H1 (cell line): ENCODE measurements around the gene PLEKHG4. TPM values are rescaled to one million over a fixed set of nuclear protein-coding genes. Genes with fewer than 3 reads are reported as not detected.

Experiments used
- CTCF ChIA-PET: fragments of 300-600 bp; sonication (Branson Sonifier 250); formaldehyde crosslinking; loops from one replicate; lab custom pipeline; 2021; ENCODE audit not compliant: partially characterized antibody; lab: Charles Lee
- POLR2A ChIA-PET: fragments of 300-600 bp; sonication (Branson Sonifier 250); formaldehyde crosslinking; loops from one replicate; lab custom pipeline; 2021; ENCODE audit warnings: inconsistent platforms; ENCODE audit not compliant: partially characterized antibody; lab: Charles Lee
- DNase-seq, 2 experiments: peaks; one replicate each; pipeline versions ENCODE4 v3.0.0 to v3.0.0-alpha.2; 2010 to 2022; ENCODE audit warnings: low spot score in 2 of 2, low read depth in 1 of 2, mixed read lengths in 1 of 2
- FAIRE-seq: peaks from 2 replicates; lab custom pipeline; 2011; peaks lifted over from hg19 to GRCh38; lab: Jason Lieb, UNC
- H2AFZ ChIP-seq: 2 replicates; pipeline ENCODE4 v1.8.1; 2012; ENCODE audit warnings: low read length, inconsistent platforms
- H2AK5ac ChIP-seq: 2 replicates; pipeline ENCODE4 v1.6.1; 2013; ENCODE audit warnings: low read depth, low read length
- H2BK120ac ChIP-seq: replicated peaks from 2 replicates; pipeline ENCODE3; 2013; ENCODE audit warnings: low read depth, low read length, inconsistent platforms
- H2BK12ac ChIP-seq: 2 replicates; pipeline ENCODE4 v1.6.1; 2013; ENCODE audit warnings: low read depth, low read length
- H2BK15ac ChIP-seq: 2 replicates; pipeline ENCODE4 v1.6.1; 2013; ENCODE audit warnings: low read length
- H2BK20ac ChIP-seq: 2 replicates; pipeline ENCODE4 v1.6.1; 2013; ENCODE audit warnings: low read length
- H2BK5ac ChIP-seq: 2 replicates; pipeline ENCODE4 v1.6.1; 2013; ENCODE audit warnings: low read depth, low read length
- H3K14ac ChIP-seq: 2 replicates; pipeline ENCODE4 v1.6.1; 2013; ENCODE audit warnings: inconsistent platforms; ENCODE audit not compliant: insufficient read length
- H3K18ac ChIP-seq: 2 replicates; pipeline ENCODE4 v1.6.1; 2013; ENCODE audit warnings: low read length; ENCODE audit errors: extremely low read depth
- H3K23ac ChIP-seq: 2 replicates; pipeline ENCODE4 v1.6.1; 2013; ENCODE audit warnings: inconsistent platforms; ENCODE audit not compliant: insufficient read length
- H3K23me2 ChIP-seq: 2 replicates; pipeline ENCODE4 v1.6.1; 2013; ENCODE audit warnings: low read depth, low read length
- H3K27ac ChIP-seq: 2 replicates; pipeline ENCODE4 v1.6.1; 2011; ENCODE audit warnings: low read depth, low read length, inconsistent platforms
- H3K27me3 ChIP-seq, 4 experiments: replicated peaks in 1 of 4; 1 replicate in 1 of 4; 2 replicates in 3 of 4; pipeline versions ENCODE4 v1.6.1 to v1.8.1; 2011 to 2013; ENCODE audit warnings: low read length in 3 of 4, mild to moderate bottlenecking in 3 of 4, inconsistent platforms in 2 of 4, mixed read lengths in 2 of 4, moderate library complexity in 1 of 4; ENCODE audit not compliant: control insufficient read depth in 3 of 4, insufficient read depth in 3 of 4; ENCODE audit errors: extremely low read depth in 1 of 4
- H3K36me3 ChIP-seq, 4 experiments: 2 replicates each; pipeline versions ENCODE4 v1.6.1 to v1.8.1; 2011 to 2013; ENCODE audit warnings: mild to moderate bottlenecking in 4 of 4, low read length in 3 of 4, moderate library complexity in 2 of 4, control low read depth in 1 of 4, inconsistent platforms in 1 of 4; ENCODE audit not compliant: insufficient read depth in 4 of 4, control insufficient read depth in 2 of 4
- H3K4ac ChIP-seq: replicated peaks from 2 replicates; pipeline ENCODE3; 2013; ENCODE audit warnings: low read length, low read depth, mixed read lengths, inconsistent platforms; ENCODE audit not compliant: insufficient read length
- H3K4me1 ChIP-seq, 4 experiments: replicated peaks in 1 of 4; 1 replicate in 1 of 4; 2 replicates in 3 of 4; pipeline versions ENCODE4 v1.6.1 to v1.8.1; 2011 to 2013; ENCODE audit warnings: low read length in 3 of 4, inconsistent platforms in 2 of 4, mixed read lengths in 1 of 4; ENCODE audit not compliant: insufficient read depth in 4 of 4, control insufficient read depth in 3 of 4
- H3K4me2 ChIP-seq, 2 experiments: 2 replicates each; pipeline versions ENCODE4 v1.6.1 to v1.8.1; 2011 to 2013; ENCODE audit warnings: low read depth in 2 of 2, low read length in 2 of 2, control low read depth in 1 of 2, inconsistent platforms in 1 of 2, mild to moderate bottlenecking in 1 of 2; ENCODE audit not compliant: insufficient read depth in 1 of 2
- H3K4me3 ChIP-seq, 4 experiments: fragments of 200-600, 300-600 bp in 1 of 4; sonication (generic), shearing (Covaris generic), sonication (Bioruptor Twin) in 1 of 4; 2 replicates each; pipeline versions ENCODE4 v1.5.1 to v1.8.1; 2011 to 2016; ENCODE audit warnings: low read length in 4 of 4, low read depth in 3 of 4, control low read depth in 2 of 4, inconsistent platforms in 2 of 4, mild to moderate bottlenecking in 2 of 4, mixed read lengths in 1 of 4, moderate library complexity in 1 of 4; ENCODE audit not compliant: insufficient read depth in 2 of 4; ENCODE audit errors: extremely low read depth in 1 of 4
- H3K56ac ChIP-seq: replicated peaks from 2 replicates; pipeline ENCODE3; 2013; ENCODE audit warnings: low read depth, mild to moderate bottlenecking, mixed read lengths, low read length, inconsistent platforms; ENCODE audit not compliant: insufficient read length
- H3K79me1 ChIP-seq: 2 replicates; pipeline ENCODE4 v1.6.1; 2013; ENCODE audit warnings: low read depth, low read length, control low read depth
- H3K79me2 ChIP-seq, 2 experiments: 2 replicates each; pipeline versions ENCODE4 v1.6.1 to v1.8.1; 2012 to 2013; ENCODE audit warnings: low read length in 2 of 2, mild to moderate bottlenecking in 2 of 2, inconsistent platforms in 1 of 2; ENCODE audit not compliant: insufficient read depth in 2 of 2, control insufficient read depth in 1 of 2
- H3K9ac ChIP-seq, 4 experiments: replicated peaks in 1 of 4; 1 replicate in 1 of 4; 2 replicates in 3 of 4; pipeline versions ENCODE4 v1.6.1 to v1.8.1; 2011 to 2013; ENCODE audit warnings: low read depth in 3 of 4, low read length in 3 of 4, control low read depth in 2 of 4, mild to moderate bottlenecking in 2 of 4, moderate library complexity in 2 of 4, inconsistent platforms in 1 of 4; ENCODE audit errors: extremely low read depth in 1 of 4
- H3K9me3 ChIP-seq, 2 experiments: 2 replicates each; pipeline versions ENCODE4 v1.6.1 to v1.8.1; 2012 to 2013; ENCODE audit warnings: mild to moderate bottlenecking in 2 of 2, moderate library complexity in 2 of 2, control low read depth in 1 of 2, inconsistent platforms in 1 of 2, low read depth in 1 of 2, low read length in 1 of 2, mixed read lengths in 1 of 2; ENCODE audit not compliant: insufficient read depth in 2 of 2
- H4K20me1 ChIP-seq, 2 experiments: replicated peaks in 1 of 2; 2 replicates each; pipeline versions ENCODE3 to v1.8.1; 2011 to 2013; ENCODE audit warnings: inconsistent platforms in 2 of 2, low read length in 2 of 2, mild to moderate bottlenecking in 1 of 2; ENCODE audit not compliant: insufficient read depth in 2 of 2, control insufficient read depth in 1 of 2
- H4K5ac ChIP-seq: 2 replicates; pipeline ENCODE4 v1.6.1; 2013; ENCODE audit warnings: low read length, low read depth, mixed read lengths, inconsistent platforms; ENCODE audit not compliant: insufficient read length
- H4K8ac ChIP-seq: 2 replicates; pipeline ENCODE4 v1.8.0; 2013; ENCODE audit warnings: mild to moderate bottlenecking, moderate library complexity, low read length, inconsistent platforms; ENCODE audit not compliant: insufficient read depth; ENCODE audit errors: extremely low read depth
- H4K91ac ChIP-seq: replicated peaks from 2 replicates; pipeline ENCODE3; 2013; ENCODE audit warnings: low read length, mixed read lengths, inconsistent platforms; ENCODE audit not compliant: insufficient read length
- ATF2 ChIP-seq: IDR thresholded peaks from 2 replicates; pipeline ENCODE4 v1.6.1; 2012; ENCODE audit warnings: low read length, inconsistent platforms
- WGBS, 2 experiments: shearing (Covaris generic) in 1 of 2; methylation state at CpG; one replicate each; pipeline versions ENCODE4 v1.1.6 to v1.1.7; 2013 to 2015; ENCODE audit warnings: low lambda C conversion rate in 2 of 2, mixed read lengths in 2 of 2, inconsistent platforms in 1 of 2, low coverage in 1 of 2, missing lambda C conversion rate in 1 of 2; ENCODE audit not compliant: insufficient replicate concordance in 2 of 2, insufficient coverage in 1 of 2, insufficient read length in 1 of 2; ENCODE audit errors: extremely low coverage in 1 of 2, missing lambda C conversion rate in 1 of 2; 5-methylcytosine and 5-hydroxymethylcytosine counted together
- polyA plus RNA-seq, 7 experiments: library from polyadenylated mRNA; depleted of rRNA in 3 of 7; stranded (reverse) in 5 of 7; unstranded in 2 of 7; fragments of >200 nt in 5 of 7; fragments of 200-250 nt in 2 of 7; gene quantifications; 1 replicate in 5 of 7; 2 replicates in 1 of 7; 4 replicates in 1 of 7; pipeline versions ENCODE4 v1.2.1 to v1.2.3, GENCODE V29; 2011 to 2013; ENCODE audit warnings: missing spikeins in 2 of 7, mixed read lengths in 2 of 7
- total RNA-seq: library from RNA; stranded (reverse); fragmentation: NEBNext Ultra II Directional; extraction: Animal tissue kit (Norgen Biotek cat#: 25700); gene quantifications from 2 replicates; pipeline ENCODE4 v1.2.1, GENCODE V29; 2021

PLEKHG4 gene
- total and polyA plus RNA-seq, 2 of the 8 experiments (the other 6 are each of a cell fraction or from before 2014, with no cell fraction given): 7.7 to 11.1 TPM

DNA sequence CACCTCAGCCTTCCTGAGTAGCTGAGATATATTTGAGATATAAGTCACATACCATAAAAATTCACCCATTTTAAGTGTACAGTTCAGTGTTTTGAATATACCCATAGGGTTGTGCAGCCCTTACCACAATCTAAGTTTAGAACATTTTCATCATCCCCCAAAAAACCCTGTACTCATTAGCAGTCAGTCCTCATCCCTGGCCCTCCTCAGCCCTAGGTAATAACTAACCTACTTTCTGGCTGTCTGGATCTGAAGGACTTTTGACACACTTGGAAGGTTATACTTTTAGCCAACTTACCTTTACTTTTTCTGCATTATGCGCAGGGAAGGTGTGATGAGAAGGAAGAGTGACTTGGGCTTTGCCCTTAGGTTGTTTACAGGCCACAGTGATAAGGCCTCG, 4.0 kb upstream of the PLEKHG4 start:
- no peak for FAIRE-seq
- Histone ChIP-seq H3K27me3 (peaks cover 0 to 15% (median 11%) of the 10 kb centered on the region in 4 experiments; a peak in 5 of 7 replicates), H2AFZ (no peak overlapping the region)

More for the DNA sequence above, 4.0 kb upstream of the PLEKHG4 start:
- Histone ChIP-seq H3K14ac (no peak overlapping the region), H3K36me3 (no peaks in the 10 kb centered on the region; a peak in 1 of 8 replicates), H4K91ac (no peak overlapping the region), H3K23ac (no peak overlapping the region), H2AK5ac (no peak overlapping the region), H3K4me2 (no peak overlapping the region), H3K18ac (no peak overlapping the region), H3K4me1 (no peaks in the 10 kb centered on the region), H2BK20ac (no peak overlapping the region), H3K79me1 (no peaks in the 10 kb centered on the region), H3K4me3 (no peak overlapping the region), H2BK12ac (no peak overlapping the region), H4K8ac (no peak overlapping the region), H3K9me3 (no peaks in the 10 kb centered on the region), H2BK5ac (no peak overlapping the region), H3K23me2 (peaks cover 4% of the 10 kb centered on the region; the same call in 1 of the 2 replicates), H3K56ac (no peak overlapping the region), H2BK15ac (no peak overlapping the region), H4K5ac (no peak overlapping the region), H3K27ac (no peak overlapping the region), H3K79me2 (no peaks in the 10 kb centered on the region), H2BK120ac (no peak overlapping the region), H3K4ac (no peak overlapping the region), H4K20me1 (no peaks in the 10 kb centered on the region), H3K9ac (no peak overlapping the region)
- 78% methylated on average over 2 of the region's 2 CpGs; no CpG with 5 or more reads in 1 of the 2 experiments for WGBS, 2 experiments
- no peak for DNase-seq
- TF ChIP-seq ATF2: no peak
- POLR2A ChIA-PET: no interaction called here
- CTCF ChIA-PET: interaction anchor here (1.9 kb wide), 1 partner anchor 10 kb away, joined by 8 read pairs; no protein-coding TSS in a partner anchor
